OCI-LY7 (cell line): ENCODE measurements around the gene CELF4. TPM values are rescaled to one million over a fixed set of nuclear protein-coding genes. Genes with fewer than 3 reads are reported as not detected.
"Not testable (repeated sequence)": the region's sequence is repeated elsewhere in the genome, so short reads cannot be mapped to it uniquely, and the experiment has no call there.

ENCODE experiments used
- BruUV-seq: library from RNA; stranded (reverse); fragments of 400-500 nt; replicated peaks from 2 replicates; lab custom pipeline; 2021; lab: Mats Ljungman, UMichigan
- CTCF ChIA-PET: fragments of 300-600 bp; sonication (Branson Sonifier 250); formaldehyde crosslinking; loops from one replicate; lab custom pipeline; 2022; ENCODE audit warnings: antibody characterized with exemption; ENCODE audit not compliant: unreplicated experiment; lab: Charles Lee
- POLR2A ChIA-PET: fragments of 300-600 bp; sonication (Branson Sonifier 250); formaldehyde crosslinking; loops from one replicate; lab custom pipeline; 2022; ENCODE audit warnings: antibody characterized with exemption; lab: Charles Lee
- DNase-seq: peaks from one replicate; pipeline ENCODE4 v3.0.0-alpha.2; 2015; ENCODE audit warnings: low spot score
- H2AFZ ChIP-seq: fragments of 200-600 bp; sonication (generic), shearing (Covaris generic); 2 replicates; pipeline ENCODE4 v1.6.1; 2014; ENCODE audit warnings: mild to moderate bottlenecking, antibody characterized with exemption, low read length, moderate library complexity
- H3K27ac ChIP-seq: fragments of 200-600 bp; sonication (generic); 2 replicates; pipeline ENCODE4 v1.5.1; 2014; ENCODE audit warnings: mixed run types, low read depth, mild to moderate bottlenecking, moderate library complexity, low read length, inconsistent platforms; ENCODE audit not compliant: poor library complexity, severe bottlenecking
- H3K36me3 ChIP-seq: fragments of 200-600 bp; sonication (generic); 2 replicates; pipeline ENCODE4 v1.6.1; 2014; ENCODE audit warnings: mild to moderate bottlenecking, antibody characterized with exemption, low read length, moderate library complexity, mixed read lengths; ENCODE audit not compliant: insufficient read depth
- H3K4me1 ChIP-seq: fragments of 200-600 bp; sonication (generic); 2 replicates; pipeline ENCODE4 v1.5.1; 2014; ENCODE audit warnings: mild to moderate bottlenecking, low read length; ENCODE audit not compliant: insufficient read depth, poor library complexity, severe bottlenecking
- H3K4me2 ChIP-seq: fragments of 200-600 bp; sonication (generic); 2 replicates; pipeline ENCODE4 v1.6.1; 2014; ENCODE audit warnings: mild to moderate bottlenecking, low read length
- H3K4me3 ChIP-seq: fragments of 200-600 bp; sonication (generic); 2 replicates; pipeline ENCODE4 v1.5.1; 2014; ENCODE audit warnings: mild to moderate bottlenecking, low read depth, low read length; ENCODE audit not compliant: poor library complexity, severe bottlenecking
- H3K79me2 ChIP-seq: fragments of 200-600 bp; sonication (generic); 2 replicates; pipeline ENCODE4 v1.6.1; 2016; ENCODE audit warnings: low read depth, mild to moderate bottlenecking, low read length, moderate library complexity, mixed read lengths; ENCODE audit not compliant: insufficient read depth
- H3K9me2 ChIP-seq: fragments of 200-600 bp; sonication (generic); 2 replicates; pipeline ENCODE4 v1.6.1; 2016; ENCODE audit warnings: mild to moderate bottlenecking, low read length, mixed read lengths; ENCODE audit not compliant: insufficient read depth
- H3K9me3 ChIP-seq: fragments of 200-600 bp; sonication (generic); 2 replicates; pipeline ENCODE4 v1.6.1; 2014; ENCODE audit warnings: mild to moderate bottlenecking, mixed run types, low read length, mixed read lengths
- H4K20me1 ChIP-seq: fragments of 200-600 bp; sonication (generic); 2 replicates; pipeline ENCODE4 v1.6.1; 2014; ENCODE audit warnings: mild to moderate bottlenecking, antibody characterized with exemption, low read length, moderate library complexity, mixed read lengths; ENCODE audit not compliant: insufficient read depth
- CTCF ChIP-seq: fragments of 200-600 bp; sonication (generic); conservative IDR thresholded peaks from 2 replicates; pipeline ENCODE4 v1.5.1; 2014; ENCODE audit warnings: mild to moderate bottlenecking, antibody characterized with exemption, low read length, moderate library complexity, mixed read lengths
- EZH2phosphoT487 ChIP-seq: fragments of 200-600 bp; sonication (generic); IDR thresholded peaks from 2 replicates; pipeline ENCODE4 v1.6.1; 2018; ENCODE audit warnings: low read depth, borderline replicate concordance, mild to moderate bottlenecking, mixed run types, antibody characterized with exemption, low read length, moderate library complexity, mixed read lengths
- intact Hi-C: fragments of 100-400 bp; cut with micrococcal nuclease; formaldehyde crosslinking; loops from one replicate; pipeline ENCODE4 v1.10.0; 2022; ENCODE audit not compliant: unreplicated experiment
- total RNA-seq, 2 experiments: library from RNA; depleted of rRNA in 1 of 2; stranded (reverse); fragments of >200 nt in 1 of 2; shearing (Covaris generic) in 1 of 2; gene quantifications; 2 replicates each; pipeline ENCODE4 v1.2.3, GENCODE V29; 2014 to 2022

CELF4 gene
- total RNA-seq, 2 experiments from 2014 or later = not detected

GRCh38 chr18:37361335-37362157 is 204.1 kb downstream of the CELF4 start:
- Histone ChIP-seq H3K9me2 (no peaks in the 10 kb centered on the region), H4K20me1 (no peaks in the 10 kb centered on the region), H3K4me2 (no peak overlapping the region), H3K4me1 (no peaks in the 10 kb centered on the region), H3K27ac (no peak overlapping the region), H3K4me3 (no peak overlapping the region), H3K79me2 (no peaks in the 10 kb centered on the region), H3K9me3 (no peaks in the 10 kb centered on the region), H2AFZ (no peak overlapping the region), H3K36me3 (no peaks in the 10 kb centered on the region)
- CTCF ChIA-PET = no interaction called here
- no TSS peak for BruUV-seq
- intact Hi-C loops = no loop called here
- POLR2A ChIA-PET = no interaction called here
- TF ChIP-seq EZH2phosphoT487 (no peak), CTCF (no peak)
- no peak for DNase-seq

GRCh38 chr18:37358061-37358460 is 207.5 kb downstream of the CELF4 start:
- BruUV-seq, H4K20me1 ChIP-seq, H3K4me1 ChIP-seq, H2AFZ ChIP-seq, DNase-seq, H3K4me3 ChIP-seq, H3K9me3 ChIP-seq, POLR2A ChIA-PET, CTCF ChIA-PET, H3K9me2 ChIP-seq, H3K79me2 ChIP-seq, intact Hi-C loops, H3K4me2 ChIP-seq, H3K27ac ChIP-seq, H3K36me3 ChIP-seq: not testable (repeated sequence)

DNA sequence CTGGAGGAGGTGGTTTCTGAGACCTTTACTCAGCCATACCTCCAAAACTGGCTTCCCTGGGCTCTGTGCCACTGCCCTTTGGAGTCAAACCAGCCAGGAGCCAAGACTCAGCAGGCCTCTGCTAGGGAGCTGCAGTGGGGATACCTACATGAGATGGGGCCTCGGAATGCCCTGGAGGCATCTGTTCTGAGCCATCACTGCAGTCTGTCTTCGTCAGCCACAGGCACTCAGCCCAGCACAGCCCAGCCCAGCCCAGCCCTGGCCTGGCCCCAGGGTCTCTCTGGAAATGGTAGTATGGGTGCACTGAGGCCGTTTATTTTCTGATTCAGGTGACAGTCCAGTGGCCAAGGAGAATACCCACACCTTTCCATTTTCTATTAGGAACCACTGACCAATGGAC is 209.8 kb downstream of the CELF4 start:
- Histone ChIP-seq H3K9me2 (no peaks in the 10 kb centered on the region), H3K4me2 (no peak overlapping the region), H3K9me3 (no peaks in the 10 kb centered on the region), H3K4me1 (no peaks in the 10 kb centered on the region), H2AFZ (no peak overlapping the region), H3K27ac (no peak overlapping the region), H3K36me3 (no peaks in the 10 kb centered on the region), H3K79me2 (no peaks in the 10 kb centered on the region), H3K4me3 (no peak overlapping the region), H4K20me1 (no peaks in the 10 kb centered on the region)
- no peak for TF ChIP-seq CTCF
- TF ChIP-seq EZH2phosphoT487 = no peak
- intact Hi-C loops = no loop called here
- no peak for DNase-seq
- ChIA-PET CTCF (no interaction called here), POLR2A (no interaction called here)
- no TSS peak for BruUV-seq
